Measurements from ENCODE around the gene GREB1.

Gene GREB1, protein sequence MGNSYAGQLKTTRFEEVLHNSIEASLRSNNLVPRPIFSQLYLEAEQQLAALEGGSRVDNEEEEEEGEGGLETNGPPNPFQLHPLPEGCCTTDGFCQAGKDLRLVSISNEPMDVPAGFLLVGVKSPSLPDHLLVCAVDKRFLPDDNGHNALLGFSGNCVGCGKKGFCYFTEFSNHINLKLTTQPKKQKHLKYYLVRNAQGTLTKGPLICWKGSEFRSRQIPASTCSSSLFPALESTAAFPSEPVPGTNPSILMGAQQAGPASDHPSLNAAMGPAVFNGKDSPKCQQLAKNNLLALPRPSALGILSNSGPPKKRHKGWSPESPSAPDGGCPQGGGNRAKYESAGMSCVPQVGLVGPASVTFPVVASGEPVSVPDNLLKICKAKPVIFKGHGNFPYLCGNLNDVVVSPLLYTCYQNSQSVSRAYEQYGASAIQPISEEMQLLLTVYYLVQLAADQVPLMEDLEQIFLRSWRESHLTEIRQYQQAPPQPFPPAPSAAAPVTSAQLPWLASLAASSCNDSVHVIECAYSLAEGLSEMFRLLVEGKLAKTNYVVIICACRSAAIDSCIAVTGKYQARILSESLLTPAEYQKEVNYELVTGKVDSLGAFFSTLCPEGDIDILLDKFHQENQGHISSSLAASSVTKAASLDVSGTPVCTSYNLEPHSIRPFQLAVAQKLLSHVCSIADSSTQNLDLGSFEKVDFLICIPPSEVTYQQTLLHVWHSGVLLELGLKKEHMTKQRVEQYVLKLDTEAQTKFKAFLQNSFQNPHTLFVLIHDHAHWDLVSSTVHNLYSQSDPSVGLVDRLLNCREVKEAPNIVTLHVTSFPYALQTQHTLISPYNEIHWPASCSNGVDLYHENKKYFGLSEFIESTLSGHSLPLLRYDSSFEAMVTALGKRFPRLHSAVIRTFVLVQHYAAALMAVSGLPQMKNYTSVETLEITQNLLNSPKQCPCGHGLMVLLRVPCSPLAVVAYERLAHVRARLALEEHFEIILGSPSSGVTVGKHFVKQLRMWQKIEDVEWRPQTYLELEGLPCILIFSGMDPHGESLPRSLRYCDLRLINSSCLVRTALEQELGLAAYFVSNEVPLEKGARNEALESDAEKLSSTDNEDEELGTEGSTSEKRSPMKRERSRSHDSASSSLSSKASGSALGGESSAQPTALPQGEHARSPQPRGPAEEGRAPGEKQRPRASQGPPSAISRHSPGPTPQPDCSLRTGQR (N-terminal part only)

DNA sequence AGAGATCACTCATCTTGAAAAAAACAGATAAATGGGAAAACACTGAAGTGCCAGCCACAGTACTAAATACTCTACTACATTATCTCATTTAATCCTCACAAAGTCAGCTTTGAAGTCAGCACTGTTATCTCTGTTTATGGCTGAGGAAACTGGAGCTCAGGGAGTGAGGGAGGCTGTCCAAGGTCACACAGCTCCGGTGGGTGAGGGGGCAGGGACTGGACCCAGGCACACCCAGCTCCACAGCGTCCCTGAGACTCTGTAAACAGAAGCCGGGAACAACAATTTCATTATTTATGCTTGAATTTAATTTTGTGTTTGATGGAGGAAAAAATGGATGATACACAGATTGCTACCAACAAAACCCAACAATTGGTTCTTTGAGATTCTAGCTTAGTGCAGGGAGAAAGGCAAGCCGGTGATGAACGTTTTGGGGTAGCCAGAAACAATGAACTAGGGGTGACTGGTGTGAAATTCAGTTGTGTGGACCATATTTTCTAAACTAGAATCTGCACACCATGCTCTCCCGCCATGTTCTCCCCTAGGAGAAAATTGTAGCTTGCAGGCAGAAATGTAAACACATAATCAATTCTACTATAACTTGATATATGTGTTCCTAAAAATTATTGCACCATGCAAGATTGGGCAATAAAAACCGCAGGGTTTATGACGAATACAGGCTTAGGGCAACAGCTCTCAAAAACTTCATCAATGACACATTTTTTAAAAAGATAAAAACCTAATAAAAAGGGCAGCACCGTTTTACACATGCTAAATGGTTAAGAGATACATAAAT lies at the start of gene GREB1:
GREB1 (plus strand) TSS at position 768 of the 793 bp plus-strand sequence. CDS start 22,570 bp downstream, outside the sequence.
- DNase-seq, result no peak

DNA sequence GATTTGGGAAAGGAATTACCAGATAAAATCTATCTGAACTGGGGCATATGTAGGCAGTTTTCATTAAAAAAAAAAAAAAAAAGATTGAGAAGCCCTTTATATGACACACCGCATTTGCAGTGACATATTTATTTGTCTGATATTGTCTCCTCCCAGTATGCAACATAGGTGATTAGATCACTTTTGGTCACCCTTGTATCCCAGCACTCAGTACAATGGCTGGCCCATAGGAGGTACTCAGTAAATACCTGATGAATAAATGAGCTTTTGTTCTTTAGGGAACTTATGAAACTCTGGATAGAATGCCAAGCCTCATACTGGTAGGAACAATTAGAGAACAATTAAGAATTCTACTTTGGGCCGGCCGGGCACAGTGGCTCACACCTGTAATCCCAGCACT lies 45.0 kb upstream of the GREB1 start:
- no peak for DNase-seq

DNA sequence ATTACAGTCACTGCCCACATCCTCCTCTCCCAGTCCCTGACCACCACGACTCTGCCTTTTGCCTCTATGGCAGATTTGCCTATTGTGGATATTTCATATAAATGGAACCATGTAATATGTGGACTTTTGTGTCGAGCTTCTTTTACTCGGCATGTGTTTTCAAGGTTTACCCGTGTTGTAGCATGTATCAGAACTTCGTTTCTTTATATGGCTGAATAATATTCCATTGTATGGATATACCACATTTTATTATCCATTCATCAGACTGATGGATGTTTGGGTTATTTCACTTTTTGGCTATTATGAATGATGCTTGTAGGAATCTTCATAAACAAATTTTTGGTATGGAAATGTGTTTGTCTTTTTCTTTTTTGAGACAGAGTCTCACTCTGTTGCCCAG lies 43.7 kb upstream of the GREB1 start:
- no peak for DNase-seq

DNA sequence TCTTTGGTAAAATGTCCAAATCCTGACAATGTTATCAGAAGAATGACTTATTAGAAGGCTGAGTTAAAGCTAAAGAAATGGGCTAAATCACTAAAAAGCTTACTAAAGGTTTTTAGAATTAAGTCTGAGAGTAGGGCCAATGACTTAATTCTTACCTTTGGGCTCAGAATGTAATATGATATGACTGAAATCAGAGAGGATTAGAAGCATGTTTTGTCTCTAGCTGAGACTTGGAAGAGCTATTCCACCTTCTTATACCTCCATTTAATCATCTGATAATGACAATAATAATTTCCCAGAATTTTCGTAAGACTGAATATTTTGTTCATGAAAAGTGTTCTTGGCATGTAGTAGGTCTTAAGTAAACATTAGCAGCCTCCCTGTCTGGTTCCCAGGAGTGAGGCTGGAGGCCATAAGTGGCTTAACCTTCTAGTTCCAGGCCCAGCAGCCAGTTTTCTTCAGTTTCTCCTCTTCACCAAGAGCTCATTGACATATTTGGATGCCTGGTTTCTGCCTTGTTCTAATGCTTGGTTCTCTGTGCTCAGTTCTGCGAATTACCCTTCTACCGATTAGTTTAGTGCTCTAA lies 42.4 kb upstream of the GREB1 start:
- DNase-seq, result no peak

DNA sequence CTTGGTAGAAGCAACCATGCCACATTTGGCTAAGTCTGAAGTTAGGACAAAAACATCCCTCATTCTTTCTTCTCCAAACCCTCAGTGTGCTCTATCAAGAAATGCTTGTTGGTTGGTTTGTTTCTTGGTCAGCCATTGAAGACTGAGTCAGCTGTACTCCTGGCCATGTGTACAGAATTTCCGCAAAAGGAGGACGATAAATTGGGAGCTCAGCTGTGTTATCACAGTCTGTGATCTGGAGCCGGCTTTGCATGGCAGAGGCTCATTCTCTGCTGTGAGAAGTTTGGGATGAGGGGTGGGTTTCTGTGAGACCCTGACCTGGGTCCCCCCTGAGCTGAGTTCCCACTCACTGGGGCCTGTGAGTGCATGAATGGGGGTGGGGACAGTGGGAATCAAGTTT lies 41.6 kb upstream of the GREB1 start:
- no peak for DNase-seq

DNA sequence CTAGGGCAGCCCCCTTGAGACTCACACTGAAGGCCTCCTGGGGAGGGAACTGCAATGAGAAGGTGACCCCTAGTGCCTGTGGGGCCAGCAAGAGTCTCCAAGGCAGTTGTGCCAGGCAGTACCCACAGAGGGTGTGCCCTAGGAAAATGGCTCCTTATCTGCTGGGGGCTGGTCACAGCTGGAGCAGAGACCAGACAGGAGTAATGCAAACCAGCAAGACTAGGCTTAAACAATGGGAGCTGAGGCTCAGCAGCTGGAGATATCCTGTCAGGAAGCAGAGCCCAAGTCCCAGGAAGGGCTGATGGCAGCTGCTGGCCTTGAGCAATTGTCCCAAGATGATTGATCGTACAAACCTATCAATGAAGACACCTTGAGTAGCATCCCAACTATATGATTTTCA lies 41.1 kb upstream of the GREB1 start:
- no peak for DNase-seq

DNA sequence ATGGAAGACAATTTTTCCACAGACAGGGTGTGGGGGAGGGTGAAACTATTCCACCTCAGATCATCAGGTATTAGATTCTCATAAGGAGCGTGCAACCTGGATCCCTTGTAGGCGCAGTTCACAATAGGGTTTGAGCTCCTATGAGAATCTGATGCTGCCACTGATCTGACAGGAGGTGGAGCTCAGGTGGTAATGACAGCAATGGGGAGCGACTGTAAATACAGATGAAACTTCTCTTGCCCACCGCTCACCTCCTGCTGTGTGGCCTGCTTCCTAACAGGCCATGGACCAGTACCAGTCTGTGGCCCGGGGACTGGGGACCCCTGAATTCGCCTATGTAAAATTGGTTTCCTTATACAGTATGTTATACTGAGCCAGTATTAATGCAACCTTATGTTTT lies 40.6 kb upstream of the GREB1 start:
- DNase-seq, result no peak

DNA sequence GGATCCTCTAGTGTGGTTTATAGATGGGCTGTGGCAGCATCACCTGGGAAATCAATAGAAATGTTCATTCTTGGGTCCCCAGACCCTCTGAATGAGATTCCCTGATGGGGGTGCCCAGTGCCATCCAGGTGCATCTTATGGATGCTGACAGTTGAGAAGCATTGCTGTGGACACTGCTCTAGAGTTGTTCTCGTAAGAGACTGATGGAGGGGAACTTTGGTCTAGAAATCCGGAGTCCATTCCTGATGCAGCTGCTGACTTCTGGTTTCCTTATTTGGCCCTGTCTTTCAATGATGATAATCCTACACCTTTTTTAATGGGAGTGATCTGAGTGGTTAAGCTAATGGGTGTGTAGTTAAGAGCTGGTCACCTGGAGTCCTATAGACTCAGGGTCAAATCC lies 39.5 kb upstream of the GREB1 start:
- DNase-seq, result no peak

DNA sequence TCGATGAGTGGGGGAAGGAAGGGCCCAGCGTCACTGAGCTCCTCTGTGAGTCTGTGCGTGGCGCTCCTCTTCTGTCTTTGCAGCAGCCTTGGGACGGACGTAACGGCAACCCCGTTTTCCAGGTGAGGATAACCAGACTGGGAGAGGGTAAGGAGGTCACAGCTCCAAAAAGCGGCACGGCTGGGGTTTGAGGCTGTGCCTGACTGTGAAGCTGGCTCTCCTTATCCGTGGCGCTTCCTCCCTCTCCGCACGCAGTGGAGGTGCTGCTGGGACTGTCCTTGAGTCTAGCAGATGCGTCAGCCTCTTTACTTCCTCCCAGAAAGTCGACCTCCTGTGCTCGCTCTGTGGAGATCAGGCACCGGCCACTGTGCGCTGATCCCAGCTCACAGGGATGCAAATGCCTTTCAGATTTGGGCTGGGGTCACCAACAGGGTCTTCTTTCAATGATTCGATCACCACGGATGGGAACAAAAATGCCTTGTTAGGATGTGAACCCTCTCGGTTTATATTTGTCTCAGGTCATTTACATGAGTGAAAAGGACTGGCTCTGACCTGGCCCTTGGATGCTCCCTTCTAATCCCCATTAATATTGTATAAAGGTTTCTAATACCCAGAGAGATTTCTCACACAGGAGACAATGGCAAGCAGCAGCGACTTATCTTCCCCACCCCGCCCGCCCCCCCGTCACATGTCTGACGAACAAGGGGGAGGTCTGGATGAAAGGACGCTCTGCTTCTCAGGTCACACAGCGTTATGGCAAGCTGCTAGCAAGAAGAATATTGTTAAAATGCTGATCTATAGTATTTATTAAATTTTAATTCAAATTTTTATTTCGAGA lies 37.8 kb upstream of the GREB1 start:
- no peak for DNase-seq

DNA sequence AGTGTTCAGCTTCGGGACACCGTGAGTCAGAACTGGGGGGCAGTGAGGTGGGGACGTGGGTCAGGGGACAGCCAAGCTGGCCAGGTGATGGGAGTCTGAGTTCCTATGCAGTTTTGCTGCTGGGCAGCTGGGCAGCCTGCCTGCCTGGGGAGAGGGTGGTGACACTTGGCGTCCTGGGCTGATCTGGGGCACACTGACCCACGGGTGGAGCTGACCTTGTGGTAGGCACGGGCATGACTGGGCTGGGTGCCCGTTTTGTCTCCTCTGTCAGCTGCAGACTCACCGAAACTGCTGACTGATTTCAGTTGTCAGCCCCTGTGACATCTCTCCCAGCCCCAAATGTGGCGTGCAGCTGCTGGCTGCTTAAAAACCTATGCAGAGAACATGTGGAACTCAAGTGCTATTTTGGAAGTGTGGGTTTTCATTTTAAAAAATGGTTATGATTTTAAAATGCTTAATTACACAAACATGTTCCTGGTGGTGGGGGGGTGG lies 35.3 kb upstream of the GREB1 start:
- peak; percentile 63 for DNase-seq

DNA sequence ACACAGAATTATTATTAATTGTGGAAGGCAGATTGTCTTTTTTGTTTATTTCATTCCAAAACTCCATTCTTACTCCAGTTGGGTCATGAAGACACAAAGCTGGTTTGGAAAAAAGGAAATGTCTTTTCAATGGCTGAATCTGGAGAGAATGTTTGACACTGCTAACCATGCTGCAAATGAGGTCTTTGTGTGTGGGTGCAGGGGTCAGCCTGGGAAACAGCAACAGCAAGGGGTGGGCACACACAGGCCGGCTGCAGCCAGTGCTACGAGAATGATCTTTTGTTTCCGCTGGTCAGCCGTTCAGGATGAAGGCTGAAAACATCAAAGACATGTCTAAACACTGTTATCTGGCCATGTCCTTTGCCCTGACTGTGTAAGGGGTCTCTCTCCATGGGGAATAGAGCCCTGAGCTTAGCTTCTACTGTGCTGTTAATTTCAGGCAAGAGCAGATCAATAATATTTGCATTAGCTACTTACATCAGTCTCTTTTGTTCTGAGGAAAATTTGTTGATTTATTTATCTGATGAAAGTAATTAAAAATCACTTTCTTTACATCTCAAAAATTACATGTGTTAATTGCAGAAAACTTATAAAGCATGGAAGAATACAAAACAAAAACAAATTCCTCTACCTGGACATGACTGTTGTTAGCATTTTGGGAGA lies 34.6 kb upstream of the GREB1 start:
- no peak for DNase-seq

DNA sequence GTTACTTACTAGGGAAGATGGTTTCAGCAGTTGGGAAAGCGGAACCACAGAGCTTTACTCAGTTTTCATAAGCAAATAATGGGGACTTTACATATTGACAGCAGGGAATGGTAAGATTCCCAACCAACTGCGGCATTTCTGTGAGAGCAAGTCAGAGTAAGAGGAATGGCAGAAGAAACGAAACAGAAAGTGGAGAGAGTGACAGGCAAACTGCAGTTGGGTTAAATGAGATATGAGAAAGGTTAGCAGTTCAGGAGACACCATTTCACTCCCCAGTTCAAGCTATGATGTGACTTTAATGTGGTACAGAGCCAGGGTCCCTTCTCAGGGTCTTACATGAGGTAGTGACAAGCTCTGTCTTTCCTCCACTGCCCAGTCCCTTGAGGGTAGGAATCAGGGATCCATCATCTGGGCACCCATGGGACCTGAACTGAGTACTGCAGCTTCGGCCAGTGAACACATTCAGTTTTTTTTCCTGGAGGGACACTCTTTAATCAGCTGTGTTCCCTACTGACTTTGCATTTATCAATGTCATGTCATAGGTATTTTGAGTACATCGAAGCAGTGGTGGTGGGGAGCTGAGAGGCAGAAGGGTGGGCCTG lies 33.0 kb upstream of the GREB1 start:
- no peak for DNase-seq

DNA sequence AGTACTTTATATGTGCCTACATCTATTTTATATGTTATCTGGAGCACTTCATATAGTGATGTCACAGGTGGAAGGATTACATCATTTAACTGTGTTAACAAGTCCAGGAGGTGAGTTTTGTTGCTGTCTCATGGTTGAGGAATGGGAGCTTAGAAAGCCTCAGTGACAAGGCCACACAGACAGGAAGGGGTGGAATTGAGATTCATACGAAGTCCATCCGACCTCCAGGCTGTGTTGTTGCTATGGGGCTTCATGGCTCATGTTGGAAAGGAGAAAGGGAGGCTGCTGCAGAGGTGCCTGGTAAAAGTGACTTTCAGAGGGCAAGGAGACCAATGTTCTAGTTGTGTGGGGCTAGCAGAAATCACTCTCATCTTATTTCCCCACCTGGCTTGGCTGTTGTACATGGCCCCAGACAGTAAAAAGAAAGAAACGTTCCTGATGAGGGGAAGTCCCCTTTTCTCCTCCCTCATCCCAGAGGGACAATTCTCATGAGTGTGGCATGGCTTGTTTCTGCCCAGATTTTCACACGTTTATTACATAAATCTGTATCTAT lies 31.0 kb upstream of the GREB1 start:
- no peak for DNase-seq

DNA sequence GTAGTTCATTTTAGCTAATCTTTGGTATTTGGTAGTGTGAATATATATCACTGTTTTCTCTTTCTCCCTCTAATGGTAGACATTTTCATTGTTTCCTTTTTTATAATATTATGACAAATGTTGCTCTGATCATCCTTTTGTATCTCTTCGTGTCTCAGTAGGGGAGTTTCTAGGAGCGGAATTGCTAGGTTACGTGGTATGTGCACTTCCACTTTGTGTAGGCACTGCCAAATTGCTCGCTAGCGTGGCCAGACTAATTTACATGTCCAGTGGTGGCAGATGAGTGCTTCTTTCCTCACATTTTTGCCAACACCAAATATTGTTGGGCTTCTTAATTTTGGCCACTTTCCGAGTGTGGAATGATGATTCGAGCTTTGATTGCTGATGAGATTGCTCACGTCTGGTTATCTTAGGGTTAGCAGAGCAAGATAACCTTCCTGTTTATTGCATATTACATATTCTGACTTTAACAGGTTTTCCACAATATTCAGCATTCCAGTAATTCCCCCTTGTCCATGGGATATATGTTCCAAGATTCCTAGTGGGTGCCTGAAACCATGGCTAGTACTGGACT lies 30.4 kb upstream of the GREB1 start:
- no peak for DNase-seq

DNA sequence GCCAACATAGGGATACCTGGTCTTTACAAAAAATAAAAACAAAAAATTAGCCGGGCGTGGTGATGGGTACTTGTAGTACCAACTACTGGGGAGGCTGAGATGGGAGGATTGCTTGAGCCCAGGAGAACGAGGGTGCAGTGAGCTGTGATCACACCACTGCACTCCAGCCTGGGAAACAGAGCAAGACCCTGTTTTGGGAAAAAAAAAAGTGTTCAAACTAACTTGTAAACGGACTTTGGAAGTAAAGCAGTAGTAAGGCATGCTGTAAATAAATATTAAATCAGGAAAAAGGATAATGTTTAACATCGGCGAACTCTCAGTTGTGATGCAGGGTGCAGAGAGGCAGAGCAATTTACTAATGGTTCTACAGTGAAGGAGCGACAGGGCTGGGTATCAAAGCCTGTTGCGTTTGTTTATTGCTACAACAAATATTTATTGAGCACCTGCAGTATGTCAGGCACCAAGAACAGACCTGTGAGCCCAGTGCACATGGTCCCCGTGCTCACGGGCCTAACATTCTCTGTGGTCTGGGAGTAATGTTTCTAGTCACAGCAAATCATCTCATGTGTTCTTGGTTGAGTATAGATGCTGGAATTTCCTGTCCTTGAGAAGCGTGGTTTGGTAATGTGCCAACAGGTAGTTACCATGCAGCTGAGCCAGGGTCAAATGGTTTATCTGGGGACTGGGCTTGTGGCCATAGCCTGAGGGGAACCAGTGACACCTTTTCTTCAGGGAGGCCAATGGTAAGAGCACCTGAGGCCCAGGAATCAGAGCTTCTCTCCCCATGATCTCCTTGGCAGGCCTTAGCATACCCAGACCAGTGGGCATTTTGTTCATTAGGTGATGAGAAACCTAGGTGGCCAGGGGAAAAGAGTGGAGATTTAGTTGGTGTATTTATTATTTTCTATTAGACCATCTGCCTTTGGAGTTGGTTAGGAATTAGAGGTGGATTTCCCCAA lies 27.9 kb upstream of the GREB1 start:
- no peak for DNase-seq

DNA sequence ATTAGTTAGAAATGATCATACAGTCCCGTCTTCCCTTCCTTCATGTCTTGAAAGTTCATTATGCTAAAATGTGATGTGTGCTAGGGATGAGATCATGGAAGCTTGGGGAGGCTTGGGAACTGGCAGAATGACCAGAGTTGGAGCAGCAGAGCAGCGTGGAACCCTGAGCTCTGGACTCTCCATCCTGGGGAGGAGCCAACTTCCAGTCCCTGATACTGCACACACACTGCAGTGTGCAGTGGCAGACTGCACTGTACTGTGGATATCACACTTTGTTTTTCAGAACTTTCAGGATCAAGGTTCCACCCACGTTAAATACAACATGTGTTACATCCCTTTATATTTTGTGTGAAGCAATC lies 27.3 kb upstream of the GREB1 start:
- DNase-seq, result no peak

DNA sequence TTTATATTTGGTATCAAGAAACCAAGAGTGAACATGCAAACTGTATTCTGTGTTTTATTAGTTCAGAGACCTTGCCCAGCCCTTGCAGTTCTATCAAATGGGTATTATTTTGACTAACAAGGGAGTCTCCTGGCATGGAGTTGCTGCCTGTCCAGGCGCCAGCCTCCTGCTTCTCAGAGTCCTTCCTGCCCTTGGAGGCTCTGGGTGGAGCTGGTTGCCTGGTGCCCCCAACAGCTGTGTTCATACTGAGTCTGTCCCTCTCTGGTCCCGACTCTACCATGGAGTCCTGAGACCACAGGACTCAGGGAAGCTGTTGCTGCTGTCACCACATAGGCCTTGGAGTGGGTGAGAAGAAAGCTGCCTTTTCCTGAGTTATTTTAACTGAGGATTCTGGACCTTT lies 26.3 kb upstream of the GREB1 start:
- DNase-seq, result no peak

DNA sequence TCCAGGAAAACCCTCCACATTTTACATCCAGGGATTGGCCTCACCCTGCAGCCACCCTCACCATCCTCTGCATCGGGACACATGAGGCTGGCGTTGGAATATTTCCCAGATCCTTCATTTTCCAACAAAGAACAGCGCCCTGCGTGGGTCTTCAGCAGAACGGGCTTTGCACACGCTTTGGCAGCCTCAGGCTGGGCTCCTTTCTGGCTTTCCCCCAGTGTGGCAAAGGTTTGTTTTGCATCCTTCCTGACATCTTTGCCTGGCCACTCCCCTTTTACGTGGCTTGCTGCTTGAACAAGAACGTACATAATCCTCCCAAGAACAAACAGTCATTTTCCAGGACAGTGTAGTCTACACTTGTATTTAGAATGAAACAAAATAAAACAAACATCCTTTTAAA lies 25.6 kb upstream of the GREB1 start:
- no peak for DNase-seq
